Measurements from ENCODE around the gene NFKBIZ. TPM values are rescaled to one million over a fixed set of nuclear protein-coding genes. Genes with fewer than 3 reads are reported as not detected.

NFKBIZ gene
- total and polyA plus RNA-seq, 4 experiments from 2014 or later, result 7.3 to 79.5 (median 44.6) TPM

- Histone ChIP-seq H3K4me1 (ENCODE audit: insufficient read depth, low read length) (peaks cover 56% of the 10 kb centered on the region), H3K4me3 (ENCODE audit: low read length in 2 of 2) (no peak overlapping the region), H3K27ac (ENCODE audit: low read depth, low read length) (peak overlapping the region; percentile 40), H3K36me3 (ENCODE audit: insufficient read depth, low read length) (peaks cover 63% of the 10 kb centered on the region), H3K9me3 (ENCODE audit: control insufficient read depth in 1 of 2, low read length in 2 of 2) (no peaks in the 10 kb centered on the region), H3K27me3 (ENCODE audit: insufficient read depth, low read length) (no peaks in the 10 kb centered on the region)
- H3K4me1 Mint-ChIP-seq, result peaks cover 37 to 79% (median 56%) of the 10 kb centered on the region in 4 donors
- H3K9me3 Mint-ChIP-seq, result peaks cover 0 to 4% (median 0%) of the 10 kb centered on the region in 8 donors
- POLR2A ChIA-PET (ENCODE audit: partially characterized antibody), result interaction anchor here (1.0 to 8.2 kb wide), 4 partner anchors 11 to 61 kb away, joined by 3 to 213 read pairs (median 6); no protein-coding TSS in a partner anchor
- peak overlapping the region in 4 of 8 donors; percentile 37 to 96 (median 48) for H3K4me3 Mint-ChIP-seq
- intact Hi-C loops (cut with micrococcal nuclease), result loop anchor here (5.0 kb wide), 1 partner anchor 204 kb away; no protein-coding TSS in a partner anchor
- H3K27ac Mint-ChIP-seq, result peak overlapping the region; percentile 11 to 99 (median 70)
- CTCF ChIA-PET (ENCODE audit: partially characterized antibody), result interaction anchor here (0.7 to 2.6 kb wide), 3 partner anchors 53 to 376 kb away, joined by 4 to 10 read pairs (median 9); no protein-coding TSS in a partner anchor
- H3K27me3 Mint-ChIP-seq, result no peaks in the 10 kb centered on the region
- peaks cover 60 to 82% of the 10 kb centered on the region in 2 donors for H3K36me3 Mint-ChIP-seq
- DNase-seq, result no peak
These were observed 3.9 kb downstream of the NFKBIZ start for GRCh38 chr3:101852983-101853840.

- POLR2A ChIA-PET (ENCODE audit: partially characterized antibody), result no interaction called here
- peaks cover 71% of the 10 kb centered on the region for H3K36me3 ChIP-seq (ENCODE audit: insufficient read depth, low read length)
- no peaks in the 10 kb centered on the region for H3K27me3 ChIP-seq (ENCODE audit: insufficient read depth, low read length)
- intact Hi-C loops (cut with micrococcal nuclease), result loop anchor here (5.0 kb wide), 1 partner anchor 203 kb away; no protein-coding TSS in a partner anchor
- H3K4me3 ChIP-seq (ENCODE audit: low read length in 2 of 2), result no peak overlapping the region
- Mint-ChIP-seq H3K27ac (peak overlapping the region in 3 of 7 donors; percentile 14 to 99 (median 70)), H3K36me3 (peaks cover 68 to 89% of the 10 kb centered on the region in 2 donors), H3K9me3 (peaks cover 0 to 4% (median 0%) of the 10 kb centered on the region in 8 donors), H3K4me3 (no peak overlapping the region), H3K4me1 (peaks cover 35 to 73% (median 56%) of the 10 kb centered on the region in 4 donors), H3K27me3 (no peaks in the 10 kb centered on the region)
- peaks cover 50% of the 10 kb centered on the region for H3K4me1 ChIP-seq (ENCODE audit: insufficient read depth, low read length)
- H3K9me3 ChIP-seq (ENCODE audit: control insufficient read depth in 1 of 2, low read length in 2 of 2), result no peaks in the 10 kb centered on the region
- DNase-seq, result no peak
- CTCF ChIA-PET (ENCODE audit: partially characterized antibody), result interaction anchor here (2.6 kb wide), 1 partner anchor 371 kb away, joined by 10 read pairs; no protein-coding TSS in a partner anchor
- H3K27ac ChIP-seq (ENCODE audit: low read depth, low read length), result peak overlapping the region; percentile 40
These were observed 4.7 kb downstream of the NFKBIZ start for GRCh38 chr3:101853982-101854381.

- DNase-seq, result no peak
- peaks cover 38 to 73% (median 57%) of the 10 kb centered on the region in 4 donors for H3K4me1 Mint-ChIP-seq
- peaks cover 0 to 4% (median 0%) of the 10 kb centered on the region in 8 donors for H3K9me3 Mint-ChIP-seq
- no peaks in the 10 kb centered on the region for H3K27me3 Mint-ChIP-seq
- H3K27ac ChIP-seq (ENCODE audit: low read depth, low read length), result no peak overlapping the region
- intact Hi-C loops (cut with micrococcal nuclease), result loop anchor here (5.0 kb wide), 1 partner anchor 203 kb away; no protein-coding TSS in a partner anchor
- H3K9me3 ChIP-seq (ENCODE audit: control insufficient read depth in 1 of 2, low read length in 2 of 2), result no peaks in the 10 kb centered on the region
- no peak overlapping the region for H3K4me3 Mint-ChIP-seq
- ChIA-PET POLR2A (ENCODE audit: partially characterized antibody) (no interaction called here), CTCF (ENCODE audit: partially characterized antibody) (interaction anchor here (1.1 to 1.3 kb wide), 2 partner anchors 52 to 371 kb away, joined by 3 read pairs; no protein-coding TSS in a partner anchor)
- no peak overlapping the region for H3K4me3 ChIP-seq (ENCODE audit: low read length in 2 of 2)
- no peaks in the 10 kb centered on the region for H3K27me3 ChIP-seq (ENCODE audit: insufficient read depth, low read length)
- H3K36me3 ChIP-seq (ENCODE audit: insufficient read depth, low read length), result peaks cover 79% of the 10 kb centered on the region
- peak overlapping the region; percentile 32 to 80 (median 58) for H3K27ac Mint-ChIP-seq
- H3K4me1 ChIP-seq (ENCODE audit: insufficient read depth, low read length), result peaks cover 50% of the 10 kb centered on the region
- peaks cover 76 to 97% of the 10 kb centered on the region in 2 donors for H3K36me3 Mint-ChIP-seq
These were observed 5.4 kb downstream of the NFKBIZ start for GRCh38 chr3:101854608-101855304.

GRCh38 chr3:101857301-101857741, 8.0 kb downstream of the NFKBIZ start:
- ChIA-PET POLR2A (ENCODE audit: partially characterized antibody) (interaction anchor here (1.3 to 1.5 kb wide), 2 partner anchors 30 to 181 kb away, joined by 3 read pairs; no protein-coding TSS in a partner anchor), CTCF (ENCODE audit: partially characterized antibody) (interaction anchor here (1.1 to 2.0 kb wide), 4 partner anchors 15 to 371 kb away, joined by 3 to 8 read pairs (median 5); no protein-coding TSS in a partner anchor)
- H3K27ac Mint-ChIP-seq, result peak overlapping the region in 5 of 7 donors; percentile 19 to 69 (median 32)
- peaks cover 81 to 92% of the 10 kb centered on the region in 2 donors for H3K36me3 Mint-ChIP-seq
- Histone ChIP-seq H3K4me3 (ENCODE audit: low read length in 2 of 2) (no peak overlapping the region), H3K27ac (ENCODE audit: low read depth, low read length) (no peak overlapping the region), H3K36me3 (ENCODE audit: insufficient read depth, low read length) (peaks cover 85% of the 10 kb centered on the region), H3K27me3 (ENCODE audit: insufficient read depth, low read length) (no peaks in the 10 kb centered on the region), H3K9me3 (ENCODE audit: control insufficient read depth in 1 of 2, low read length in 2 of 2) (no peaks in the 10 kb centered on the region), H3K4me1 (ENCODE audit: insufficient read depth, low read length) (peaks cover 43% of the 10 kb centered on the region)
- no peaks in the 10 kb centered on the region for H3K9me3 Mint-ChIP-seq
- H3K4me1 Mint-ChIP-seq, result peaks cover 23 to 50% (median 43%) of the 10 kb centered on the region in 4 donors
- no peak for DNase-seq
- no peaks in the 10 kb centered on the region for H3K27me3 Mint-ChIP-seq
- intact Hi-C loops (cut with micrococcal nuclease), result no loop called here
- H3K4me3 Mint-ChIP-seq, result peak overlapping the region in 1 of 8 donors; percentile 15

GRCh38 chr3:101858464-101859030, 9.2 kb downstream of the NFKBIZ start:
- ChIA-PET CTCF (ENCODE audit: partially characterized antibody) (interaction anchor here (1.0 to 2.0 kb wide), 3 partner anchors 14 to 367 kb away, joined by 4 to 8 read pairs (median 4); no protein-coding TSS in a partner anchor), POLR2A (ENCODE audit: partially characterized antibody) (interaction anchor here (1.5 to 2.3 kb wide), 2 partner anchors 9 to 182 kb away, joined by 3 to 13 read pairs; partner anchors contain the start of gene NFKBIZ)
- Mint-ChIP-seq H3K4me1 (peaks cover 18 to 38% (median 32%) of the 10 kb centered on the region in 4 donors), H3K36me3 (peaks cover 69 to 81% of the 10 kb centered on the region in 2 donors), H3K27ac (peak overlapping the region; percentile 1 to 69 (median 22)), H3K9me3 (no peaks in the 10 kb centered on the region), H3K4me3 (peak overlapping the region in 2 of 8 donors; percentile 1 to 34), H3K27me3 (no peaks in the 10 kb centered on the region)
- Histone ChIP-seq H3K4me1 (ENCODE audit: insufficient read depth, low read length) (peaks cover 31% of the 10 kb centered on the region), H3K4me3 (ENCODE audit: low read length in 2 of 2) (no peak overlapping the region), H3K36me3 (ENCODE audit: insufficient read depth, low read length) (peaks cover 72% of the 10 kb centered on the region), H3K27ac (ENCODE audit: low read depth, low read length) (no peak overlapping the region), H3K9me3 (ENCODE audit: control insufficient read depth in 1 of 2, low read length in 2 of 2) (no peaks in the 10 kb centered on the region), H3K27me3 (ENCODE audit: insufficient read depth, low read length) (no peaks in the 10 kb centered on the region)
- intact Hi-C loops (cut with micrococcal nuclease), result no loop called here
- no peak for DNase-seq

- Mint-ChIP-seq H3K9me3 (no peaks in the 10 kb centered on the region), H3K27me3 (no peaks in the 10 kb centered on the region), H3K27ac (peak overlapping the region in 1 of 7 donors; percentile 66), H3K36me3 (peaks cover 54 to 68% of the 10 kb centered on the region in 2 donors), H3K4me3 (no peak overlapping the region), H3K4me1 (peaks cover 12 to 28% (median 22%) of the 10 kb centered on the region in 4 donors)
- Histone ChIP-seq H3K27me3 (ENCODE audit: insufficient read depth, low read length) (no peaks in the 10 kb centered on the region), H3K27ac (ENCODE audit: low read depth, low read length) (no peak overlapping the region), H3K4me3 (ENCODE audit: low read length in 2 of 2) (no peak overlapping the region), H3K4me1 (ENCODE audit: insufficient read depth, low read length) (peaks cover 18% of the 10 kb centered on the region), H3K36me3 (ENCODE audit: insufficient read depth, low read length) (peaks cover 58% of the 10 kb centered on the region), H3K9me3 (ENCODE audit: control insufficient read depth in 1 of 2, low read length in 2 of 2) (no peaks in the 10 kb centered on the region)
- intact Hi-C loops (cut with micrococcal nuclease), result no loop called here
- ChIA-PET CTCF (ENCODE audit: partially characterized antibody) (no interaction called here), POLR2A (ENCODE audit: partially characterized antibody) (interaction anchor here (2.3 kb wide), 1 partner anchor 10 kb away, joined by 13 read pairs; the partner anchor contains the start of gene NFKBIZ)
- no peak for DNase-seq
These were observed 10.7 kb downstream of the NFKBIZ start for GRCh38 chr3:101859882-101860448.

Data from CD4-positive, alpha-beta memory T cell (primary cell).